Ishikawa (cell line): ENCODE data around the gene GSE1.

Experiments
- CEBPB ChIP-seq: IDR thresholded peaks from 2 replicates; pipeline ENCODE4 v1.6.1; 2012
- CREB1 ChIP-seq: IDR thresholded peaks from 2 replicates; pipeline ENCODE4 v1.6.1; 2012; ENCODE audit warnings: low read depth
- EGR1 ChIP-seq: IDR thresholded peaks from 2 replicates; pipeline ENCODE4 v1.6.1; 2012
- EP300 ChIP-seq: IDR thresholded peaks from 2 replicates; pipeline ENCODE4 v1.6.1; 2012; ENCODE audit warnings: borderline replicate concordance
- FOXM1 ChIP-seq: IDR thresholded peaks from 2 replicates; pipeline ENCODE4 v1.6.1; 2012; ENCODE audit warnings: low read depth, borderline replicate concordance
- NFIC ChIP-seq: IDR thresholded peaks from 2 replicates; pipeline ENCODE4 v1.6.1; 2012
- RAD21 ChIP-seq: IDR thresholded peaks from 2 replicates; pipeline ENCODE4 v1.6.1; 2012; ENCODE audit warnings: low read depth
- TAF1 ChIP-seq: IDR thresholded peaks from 2 replicates; pipeline ENCODE4 v1.6.1; 2012; ENCODE audit warnings: low read depth, mild to moderate bottlenecking
- TCF12 ChIP-seq: IDR thresholded peaks from 2 replicates; pipeline ENCODE4 v1.6.1; 2012; ENCODE audit warnings: low read depth
- TEAD4 ChIP-seq: IDR thresholded peaks from 2 replicates; pipeline ENCODE4 v1.6.1; 2012
- YY1 ChIP-seq: IDR thresholded peaks from 2 replicates; pipeline ENCODE4 v1.6.1; 2012; ENCODE audit warnings: low read depth
- ZBTB7A ChIP-seq: IDR thresholded peaks from 2 replicates; pipeline ENCODE4 v1.6.1; 2012; ENCODE audit warnings: low read depth
- TF ChIP-seq, protein P1 (sequence below): IDR thresholded peaks from 2 replicates; pipeline ENCODE4 v1.6.1; 2012
- TF ChIP-seq, protein P2 (sequence below): IDR thresholded peaks from 2 replicates; pipeline ENCODE4 v1.6.1; 2012
- TF ChIP-seq, protein P3 (sequence below): IDR thresholded peaks from 2 replicates; pipeline ENCODE4 v1.6.1; 2012; ENCODE audit warnings: low read depth, mild to moderate bottlenecking

GSE1 gene

DNA sequence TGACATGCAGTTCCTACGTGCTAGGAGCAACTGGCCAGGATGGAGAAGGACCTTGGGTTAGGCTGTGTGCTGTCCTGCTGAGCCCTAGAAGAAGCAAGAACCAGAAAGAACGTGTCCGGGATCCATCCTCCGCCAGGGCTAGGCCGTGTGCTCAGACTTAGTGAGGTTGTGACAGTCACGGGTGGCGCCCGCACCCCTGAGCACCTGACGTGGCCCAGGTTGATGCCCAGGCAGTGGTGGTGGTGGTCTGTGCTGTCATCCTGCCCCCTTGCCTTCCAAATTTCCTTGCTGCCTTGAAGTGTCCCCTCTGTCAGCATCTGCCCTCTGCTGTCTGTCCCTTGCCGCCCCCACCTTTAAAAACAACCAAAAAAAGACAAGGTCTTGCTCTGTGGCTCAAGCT is 4.2 kb upstream of the GSE1 start:
- TF ChIP-seq NFIC (no peak), TAF1 (no peak), EGR1 (no peak)

DNA sequence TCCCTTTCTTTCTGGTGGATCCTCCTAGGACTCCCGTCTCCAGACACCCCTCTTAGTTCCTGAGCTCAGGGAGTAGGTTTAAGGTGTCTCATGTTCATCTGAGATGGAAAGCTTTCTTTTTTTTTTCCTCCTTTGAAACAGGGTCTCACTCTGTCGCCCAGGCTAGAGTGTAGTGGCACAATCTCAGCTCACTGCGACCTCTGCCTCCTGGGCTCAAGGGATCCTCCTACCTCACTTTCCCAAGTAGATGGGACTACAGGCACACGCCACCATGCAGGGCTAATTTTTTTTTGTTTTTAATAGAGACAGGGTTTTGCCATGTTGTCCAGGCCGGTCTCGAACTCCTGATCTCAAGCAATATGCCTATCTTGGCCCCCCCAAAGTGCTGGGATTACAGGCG is 3.6 kb upstream of the GSE1 start:
- no peak for TF ChIP-seq CREB1
- TF ChIP-seq NFIC = no peak
- TF ChIP-seq EP300 = no peak
- no peak for TF ChIP-seq TCF12
- TF ChIP-seq EGR1 = no peak
- TF ChIP-seq TAF1 = no peak
- TF ChIP-seq, protein P1, sequence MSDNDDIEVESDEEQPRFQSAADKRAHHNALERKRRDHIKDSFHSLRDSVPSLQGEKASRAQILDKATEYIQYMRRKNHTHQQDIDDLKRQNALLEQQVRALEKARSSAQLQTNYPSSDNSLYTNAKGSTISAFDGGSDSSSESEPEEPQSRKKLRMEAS = no peak
- no peak for TF ChIP-seq FOXM1
- TF ChIP-seq YY1 = no peak
- TF ChIP-seq, protein P2, sequence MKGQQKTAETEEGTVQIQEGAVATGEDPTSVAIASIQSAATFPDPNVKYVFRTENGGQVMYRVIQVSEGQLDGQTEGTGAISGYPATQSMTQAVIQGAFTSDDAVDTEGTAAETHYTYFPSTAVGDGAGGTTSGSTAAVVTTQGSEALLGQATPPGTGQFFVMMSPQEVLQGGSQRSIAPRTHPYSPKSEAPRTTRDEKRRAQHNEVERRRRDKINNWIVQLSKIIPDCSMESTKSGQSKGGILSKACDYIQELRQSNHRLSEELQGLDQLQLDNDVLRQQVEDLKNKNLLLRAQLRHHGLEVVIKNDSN = no peak
- TF ChIP-seq, protein P3, sequence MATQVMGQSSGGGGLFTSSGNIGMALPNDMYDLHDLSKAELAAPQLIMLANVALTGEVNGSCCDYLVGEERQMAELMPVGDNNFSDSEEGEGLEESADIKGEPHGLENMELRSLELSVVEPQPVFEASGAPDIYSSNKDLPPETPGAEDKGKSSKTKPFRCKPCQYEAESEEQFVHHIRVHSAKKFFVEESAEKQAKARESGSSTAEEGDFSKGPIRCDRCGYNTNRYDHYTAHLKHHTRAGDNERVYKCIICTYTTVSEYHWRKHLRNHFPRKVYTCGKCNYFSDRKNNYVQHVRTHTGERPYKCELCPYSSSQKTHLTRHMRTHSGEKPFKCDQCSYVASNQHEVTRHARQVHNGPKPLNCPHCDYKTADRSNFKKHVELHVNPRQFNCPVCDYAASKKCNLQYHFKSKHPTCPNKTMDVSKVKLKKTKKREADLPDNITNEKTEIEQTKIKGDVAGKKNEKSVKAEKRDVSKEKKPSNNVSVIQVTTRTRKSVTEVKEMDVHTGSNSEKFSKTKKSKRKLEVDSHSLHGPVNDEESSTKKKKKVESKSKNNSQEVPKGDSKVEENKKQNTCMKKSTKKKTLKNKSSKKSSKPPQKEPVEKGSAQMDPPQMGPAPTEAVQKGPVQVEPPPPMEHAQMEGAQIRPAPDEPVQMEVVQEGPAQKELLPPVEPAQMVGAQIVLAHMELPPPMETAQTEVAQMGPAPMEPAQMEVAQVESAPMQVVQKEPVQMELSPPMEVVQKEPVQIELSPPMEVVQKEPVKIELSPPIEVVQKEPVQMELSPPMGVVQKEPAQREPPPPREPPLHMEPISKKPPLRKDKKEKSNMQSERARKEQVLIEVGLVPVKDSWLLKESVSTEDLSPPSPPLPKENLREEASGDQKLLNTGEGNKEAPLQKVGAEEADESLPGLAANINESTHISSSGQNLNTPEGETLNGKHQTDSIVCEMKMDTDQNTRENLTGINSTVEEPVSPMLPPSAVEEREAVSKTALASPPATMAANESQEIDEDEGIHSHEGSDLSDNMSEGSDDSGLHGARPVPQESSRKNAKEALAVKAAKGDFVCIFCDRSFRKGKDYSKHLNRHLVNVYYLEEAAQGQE = no peak
- no peak for TF ChIP-seq CEBPB

DNA sequence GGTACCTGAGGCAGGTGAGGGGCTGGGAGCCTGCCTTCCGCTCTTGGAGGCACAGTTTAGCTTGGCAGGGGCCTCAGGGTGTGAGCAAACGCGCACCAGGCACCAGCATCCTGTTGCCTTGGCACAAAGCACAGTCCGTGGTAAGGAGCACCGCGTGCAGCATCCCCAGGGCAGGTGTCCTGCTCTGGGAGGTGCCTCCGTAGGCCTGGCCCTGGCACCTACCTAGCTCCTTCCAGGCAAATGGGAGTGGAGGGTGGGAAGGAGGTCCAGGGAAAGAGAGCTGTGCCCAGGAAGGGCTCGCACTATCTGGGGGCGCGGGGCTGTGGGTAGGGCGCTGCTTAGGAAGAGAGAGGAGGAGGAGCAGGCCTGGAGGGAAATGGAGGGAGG is 3.1 kb upstream of the GSE1 start:
- TF ChIP-seq CREB1 (no peak), TAF1 (no peak), YY1 (no peak), TCF12 (no peak), TEAD4 (no peak), EGR1 (no peak), FOXM1 (no peak), ZBTB7A (no peak), RAD21 (no peak), CEBPB (no peak), EP300 (no peak), NFIC (no peak)
- TF ChIP-seq, protein P1 = no peak
- TF ChIP-seq, protein P2 = no peak

DNA sequence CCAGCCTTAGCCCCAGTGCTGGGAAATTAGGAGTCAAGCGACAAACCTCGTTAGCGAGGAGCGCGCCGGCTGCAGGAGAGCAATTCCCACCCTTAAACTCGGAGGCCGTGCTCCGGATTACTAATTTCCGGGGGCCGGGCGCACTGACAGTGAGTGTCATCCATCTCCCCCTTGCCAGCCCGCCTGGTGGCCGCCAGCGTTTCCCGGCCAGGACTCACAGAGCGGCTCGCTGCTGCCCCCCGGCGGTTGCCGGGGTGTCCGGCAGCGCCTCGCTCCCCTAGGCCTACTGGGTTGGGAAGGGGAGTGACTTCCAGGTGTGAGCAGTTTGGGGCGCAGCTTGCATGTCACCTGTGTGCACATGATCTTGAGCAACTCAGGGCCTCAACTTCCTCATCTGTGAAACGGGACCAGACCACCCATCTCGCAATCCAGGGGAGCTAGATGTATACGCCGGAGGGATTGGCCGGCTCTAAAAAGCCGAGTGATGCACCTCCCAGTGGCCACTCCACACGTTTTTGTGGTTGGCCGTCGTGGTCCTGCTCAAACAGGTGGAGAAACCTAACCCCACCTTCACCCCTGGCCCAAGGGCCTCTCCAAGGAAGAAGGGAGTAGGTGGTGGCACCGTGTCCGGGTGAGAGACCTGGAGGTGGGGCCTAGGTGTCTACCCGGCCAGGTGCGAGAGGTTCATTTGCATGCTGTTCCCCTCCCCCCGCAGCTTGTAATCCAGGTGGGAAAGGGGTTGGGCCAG is 2.5 kb upstream of the GSE1 start:
- TF ChIP-seq, protein P1 = no peak; the same call in none of the 2 replicates
- TF ChIP-seq, protein P2 = 0 out of 2 replicates have a peak, but pooled peaks have one; percentile 6
- TF ChIP-seq NFIC (peak; percentile 25; the same call in 1 of the 2 replicates), CEBPB (peak; percentile 64; the same call in 1 of the 2 replicates), CREB1 (no peak), TCF12 (peak; percentile 50), RAD21 (peak; percentile 86)

DNA sequence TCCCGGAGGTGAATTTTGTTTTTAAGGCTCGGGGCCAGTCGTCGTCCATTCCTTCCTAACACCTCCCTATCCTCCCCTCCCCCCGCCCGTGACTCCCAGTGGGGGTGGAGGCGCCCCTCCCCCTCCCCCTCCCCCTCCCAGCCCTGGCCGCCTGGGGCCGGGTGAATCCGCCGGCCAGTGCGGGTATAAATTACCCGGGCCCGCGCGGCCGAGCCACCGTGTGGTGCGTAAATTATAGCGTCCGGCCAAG is 2.0 kb upstream of the GSE1 start:
- TF ChIP-seq TAF1 = no peak
- no peak for TF ChIP-seq TCF12
- no peak for TF ChIP-seq EGR1
- TF ChIP-seq, protein P2 = no peak
- TF ChIP-seq, protein P1 = no peak
- no peak for TF ChIP-seq CEBPB
- TF ChIP-seq TEAD4 = no peak
- TF ChIP-seq YY1 = no peak
- TF ChIP-seq, protein P3 = no peak
- no peak for TF ChIP-seq CREB1
- no peak for TF ChIP-seq ZBTB7A
- no peak for TF ChIP-seq NFIC
- TF ChIP-seq FOXM1 = no peak
- no peak for TF ChIP-seq EP300
